Astrocyte of the spinal cord (primary cell): ENCODE measurements around the gene WIZ.
"Not testable (repeated sequence)": the region's sequence is repeated elsewhere in the genome, so short reads cannot be mapped to it uniquely, and the experiment has no call there.

ENCODE experiments used
- DNase-seq: peaks from one replicate; pipeline ENCODE4 v3.0.0; 2011; ENCODE audit warnings: low read depth, low spot score
- H3K4me3 ChIP-seq: 2 replicates; pipeline ENCODE4 v1.5.1; 2011; ENCODE audit warnings: low read depth, mild to moderate bottlenecking, low read length, moderate library complexity
- in situ Hi-C: cut with HindIII; loops from 2 replicates; pipeline ENCODE4 v1.10.0; 2017; ENCODE audit warnings: low sequenced_read_pairs
- TF ChIP-seq, protein P1 (sequence below): IDR thresholded peaks from 2 replicates; pipeline ENCODE4 v1.5.1; 2012; ENCODE audit warnings: low read depth, mild to moderate bottlenecking, low read length, inconsistent platforms

Gene WIZ

GRCh38 chr19:15417699-15418098 is 32.1 kb downstream of the WIZ start:
- peak; percentile 38 for DNase-seq
- in situ Hi-C loops: no loop called here
- TF ChIP-seq, protein P1, sequence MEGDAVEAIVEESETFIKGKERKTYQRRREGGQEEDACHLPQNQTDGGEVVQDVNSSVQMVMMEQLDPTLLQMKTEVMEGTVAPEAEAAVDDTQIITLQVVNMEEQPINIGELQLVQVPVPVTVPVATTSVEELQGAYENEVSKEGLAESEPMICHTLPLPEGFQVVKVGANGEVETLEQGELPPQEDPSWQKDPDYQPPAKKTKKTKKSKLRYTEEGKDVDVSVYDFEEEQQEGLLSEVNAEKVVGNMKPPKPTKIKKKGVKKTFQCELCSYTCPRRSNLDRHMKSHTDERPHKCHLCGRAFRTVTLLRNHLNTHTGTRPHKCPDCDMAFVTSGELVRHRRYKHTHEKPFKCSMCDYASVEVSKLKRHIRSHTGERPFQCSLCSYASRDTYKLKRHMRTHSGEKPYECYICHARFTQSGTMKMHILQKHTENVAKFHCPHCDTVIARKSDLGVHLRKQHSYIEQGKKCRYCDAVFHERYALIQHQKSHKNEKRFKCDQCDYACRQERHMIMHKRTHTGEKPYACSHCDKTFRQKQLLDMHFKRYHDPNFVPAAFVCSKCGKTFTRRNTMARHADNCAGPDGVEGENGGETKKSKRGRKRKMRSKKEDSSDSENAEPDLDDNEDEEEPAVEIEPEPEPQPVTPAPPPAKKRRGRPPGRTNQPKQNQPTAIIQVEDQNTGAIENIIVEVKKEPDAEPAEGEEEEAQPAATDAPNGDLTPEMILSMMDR: no peak
- H3K4me3 ChIP-seq: peak overlapping the region; percentile 65

DNA sequence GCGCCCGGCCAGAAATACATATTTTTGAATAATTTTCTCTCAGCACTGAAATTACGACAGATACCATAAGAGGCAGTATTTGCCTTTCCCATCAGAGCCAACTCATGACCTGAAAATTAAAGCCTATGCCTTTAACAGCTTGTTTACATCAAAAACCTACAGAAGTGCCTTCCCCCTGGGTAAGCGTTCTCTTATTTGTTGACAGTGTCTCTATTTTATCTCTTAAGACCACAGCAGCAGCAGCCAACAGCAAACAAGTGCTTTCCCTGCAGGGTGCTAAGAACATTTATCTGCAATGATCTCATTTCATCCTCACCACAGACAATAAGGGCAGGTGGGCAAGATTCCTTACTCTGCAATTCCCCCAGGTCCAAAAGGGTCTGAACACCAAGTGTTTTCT is 36.9 kb downstream of the WIZ start:
- DNase-seq: no peak
- TF ChIP-seq, protein P1: no peak
- in situ Hi-C loops: no loop called here
- H3K4me3 ChIP-seq: no peak overlapping the region

GRCh38 chr19:15411351-15411750 is 38.4 kb downstream of the WIZ start:
- in situ Hi-C loops, DNase-seq, H3K4me3 ChIP-seq: not testable (repeated sequence)

DNA sequence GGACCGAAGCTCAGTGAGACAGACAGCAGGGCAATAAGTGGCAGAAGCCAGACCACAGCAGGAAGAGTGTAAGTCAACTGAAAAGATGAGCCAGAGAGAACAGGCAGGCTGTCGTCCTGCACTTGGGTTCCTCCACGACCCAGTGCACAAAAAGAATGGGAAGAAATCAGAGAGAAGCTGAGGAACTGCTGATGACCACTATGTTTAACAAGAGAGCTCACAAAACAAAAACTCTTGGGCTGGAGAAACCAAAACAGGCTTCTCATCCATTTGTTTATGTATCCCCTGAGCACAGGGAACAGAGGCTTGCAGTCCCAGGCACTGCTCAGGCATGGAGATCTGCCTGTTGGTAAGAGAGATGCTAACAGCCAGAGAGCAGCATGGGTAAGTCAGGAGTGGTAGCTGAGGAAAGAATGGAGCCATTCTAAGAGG is 45.0 kb downstream of the WIZ start:
- DNase-seq: no peak
- in situ Hi-C loops: no loop called here
- no peak overlapping the region for H3K4me3 ChIP-seq
- TF ChIP-seq, protein P1: no peak

DNA sequence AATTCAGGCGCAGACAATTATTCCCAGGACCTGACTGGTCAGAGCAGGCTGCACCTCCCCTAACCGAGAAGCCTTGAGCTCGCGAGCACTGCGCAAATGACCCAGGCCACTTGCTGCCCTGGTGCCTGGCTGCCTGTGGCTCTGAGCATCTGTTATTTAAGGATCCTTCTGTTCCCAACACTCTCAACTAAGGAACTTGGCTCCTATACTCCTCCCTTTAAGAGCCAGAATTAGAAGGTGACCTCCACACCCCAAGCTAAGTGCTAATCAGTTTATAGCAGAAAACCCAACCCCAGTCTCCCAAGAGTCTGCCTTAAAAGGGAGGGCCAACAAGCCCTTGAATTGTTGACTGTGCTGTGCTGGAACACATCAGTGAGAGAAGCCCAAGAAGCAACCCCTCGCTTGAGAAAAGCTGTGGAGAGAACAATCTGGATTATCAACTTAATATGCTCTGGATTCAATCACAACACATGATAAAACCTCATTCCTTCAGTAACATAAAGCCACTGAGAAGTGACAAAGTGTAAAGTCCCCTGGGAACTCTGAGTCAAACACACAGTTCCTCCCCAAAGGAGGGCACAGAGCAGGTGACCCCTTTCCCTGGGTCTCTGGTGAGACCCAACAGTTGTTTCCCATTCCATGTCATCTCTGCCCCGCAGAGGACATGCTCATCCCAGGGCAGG is 45.5 kb downstream of the WIZ start:
- in situ Hi-C loops: no loop called here
- TF ChIP-seq, protein P1: no peak
- no peak for DNase-seq
- H3K4me3 ChIP-seq: no peak overlapping the region

GRCh38 chr19:15403151-15403531 is 46.6 kb downstream of the WIZ start:
- H3K4me3 ChIP-seq: no peak overlapping the region
- DNase-seq: no peak
- TF ChIP-seq, protein P1: no peak
- in situ Hi-C loops: no loop called here

GRCh38 chr19:15402411-15403150 is 47.2 kb downstream of the WIZ start:
- TF ChIP-seq, protein P1: no peak
- in situ Hi-C loops: no loop called here
- H3K4me3 ChIP-seq: no peak overlapping the region
- DNase-seq: no peak
